DND-41 (cell line): Measurements from ENCODE around the gene HS3ST5.

Experiments used
- ATAC-seq: fragments of 200-7000 bp; cut with Tn5 transposase; 3 replicates; pipeline ENCODE4 v1.9.1; 2021; ENCODE audit warnings: low read depth; ENCODE audit not compliant: insufficient read depth
- DNase-seq: peaks from one replicate; pipeline ENCODE4 v3.0.0-alpha.2; 2020
- H2AFZ ChIP-seq: 2 replicates; pipeline ENCODE4 v1.6.0; 2012; ENCODE audit warnings: low read depth, low read length
- H3K27ac ChIP-seq: 2 replicates; pipeline ENCODE4 v1.5.1; 2012; ENCODE audit warnings: low read length, inconsistent platforms
- H3K27me3 ChIP-seq: fragments of 200-600 bp; sonication (generic); 2 replicates; pipeline ENCODE4 v1.6.0; 2012; ENCODE audit warnings: low read length, mild to moderate bottlenecking, inconsistent platforms; ENCODE audit not compliant: insufficient read depth, poor library complexity
- H3K36me3 ChIP-seq: 2 replicates; pipeline ENCODE4 v1.5.1; 2012; ENCODE audit warnings: low read length, inconsistent platforms; ENCODE audit not compliant: insufficient read depth
- H3K4me1 ChIP-seq: 2 replicates; pipeline ENCODE4 v1.5.1; 2012; ENCODE audit warnings: mild to moderate bottlenecking, low read length; ENCODE audit not compliant: insufficient read depth
- H3K4me2 ChIP-seq: 2 replicates; pipeline ENCODE4 v1.6.0; 2012; ENCODE audit warnings: mild to moderate bottlenecking, moderate library complexity, low read length, inconsistent platforms; ENCODE audit not compliant: insufficient read depth
- H3K4me3 ChIP-seq, 2 experiments: fragments of 200-600 bp in 1 of 2; shearing (Covaris generic) in 1 of 2; 2 replicates each; pipeline ENCODE4 v1.5.1; 2012 to 2016; ENCODE audit warnings: inconsistent platforms in 2 of 2, low read length in 2 of 2, mild to moderate bottlenecking in 2 of 2, low read depth in 1 of 2, moderate library complexity in 1 of 2
- H3K79me2 ChIP-seq: 2 replicates; pipeline ENCODE4 v1.6.0; 2012; ENCODE audit warnings: low read length, inconsistent platforms; ENCODE audit not compliant: insufficient read depth
- H3K9ac ChIP-seq: 2 replicates; pipeline ENCODE4 v1.6.0; 2012; ENCODE audit warnings: low read depth, mild to moderate bottlenecking, inconsistent platforms, low read length, moderate library complexity
- H3K9me3 ChIP-seq: 2 replicates; pipeline ENCODE4 v1.5.1; 2012; ENCODE audit warnings: low read length, moderate library complexity, mild to moderate bottlenecking, inconsistent platforms; ENCODE audit not compliant: insufficient read depth, severe bottlenecking
- H4K20me1 ChIP-seq: 2 replicates; pipeline ENCODE4 v1.6.0; 2012; ENCODE audit warnings: low read length; ENCODE audit not compliant: insufficient read depth
- CTCF ChIP-seq: IDR thresholded peaks from 2 replicates; pipeline ENCODE4 v1.5.1; 2012; ENCODE audit warnings: borderline replicate concordance, low read length, moderate library complexity, mild to moderate bottlenecking; ENCODE audit not compliant: poor library complexity, severe bottlenecking; ENCODE audit errors: extremely low read depth
- EZH2 ChIP-seq: IDR thresholded peaks from 3 replicates; pipeline ENCODE4 v1.6.1; 2012; ENCODE audit warnings: borderline replicate concordance, low read depth, mild to moderate bottlenecking, moderate library complexity, low read length, inconsistent platforms; ENCODE audit not compliant: severe bottlenecking

Gene HS3ST5

GRCh38 chr6:114187563-114187962 lies 155.3 kb downstream of the HS3ST5 start:
- Histone ChIP-seq H3K4me2 (no peak overlapping the region), H3K9ac (no peak overlapping the region), H4K20me1 (no peaks in the 10 kb centered on the region), H2AFZ (no peak overlapping the region), H3K36me3 (no peaks in the 10 kb centered on the region), H3K4me3 (no peak overlapping the region), H3K27ac (no peak overlapping the region), H3K27me3 (no peaks in the 10 kb centered on the region), H3K4me1 (no peaks in the 10 kb centered on the region), H3K79me2 (no peaks in the 10 kb centered on the region), H3K9me3 (no peaks in the 10 kb centered on the region)
- no peak for TF ChIP-seq EZH2
- TF ChIP-seq CTCF: no peak
- ATAC-seq (no peak), DNase-seq (no peak)

GRCh38 chr6:114181664-114182063 lies 161.2 kb downstream of the HS3ST5 start:
- Histone ChIP-seq H3K27ac (no peak overlapping the region), H3K9me3 (no peaks in the 10 kb centered on the region), H3K79me2 (no peaks in the 10 kb centered on the region), H3K36me3 (no peaks in the 10 kb centered on the region), H3K4me3 (no peak overlapping the region), H2AFZ (no peak overlapping the region), H3K9ac (no peak overlapping the region), H3K4me2 (no peak overlapping the region), H3K4me1 (no peaks in the 10 kb centered on the region), H4K20me1 (no peaks in the 10 kb centered on the region), H3K27me3 (no peaks in the 10 kb centered on the region)
- no peak for ATAC-seq
- DNase-seq: no peak
- TF ChIP-seq EZH2 (no peak), CTCF (no peak)

DNA sequence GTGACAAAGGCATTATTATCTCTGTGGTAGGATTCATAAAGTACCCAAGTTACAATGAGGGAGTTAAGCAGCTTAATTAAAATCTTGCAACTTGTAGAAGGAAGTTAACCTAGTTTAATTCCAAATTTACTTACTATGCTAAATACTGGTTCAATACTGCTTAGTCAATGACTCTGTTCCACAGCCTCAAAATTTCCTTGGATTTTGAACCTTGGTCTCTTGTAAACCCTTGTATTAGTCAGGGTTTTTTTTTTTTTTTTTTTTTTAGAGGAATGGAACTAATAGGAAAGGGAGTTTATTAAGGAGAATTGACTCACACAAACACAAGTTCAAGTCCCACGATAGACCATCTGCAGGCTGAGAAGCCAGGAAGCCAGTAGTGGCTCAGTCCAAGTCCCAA lies 163.4 kb downstream of the HS3ST5 start:
- no peak overlapping the region for H3K9ac ChIP-seq
- no peak overlapping the region for H3K27ac ChIP-seq
- TF ChIP-seq EZH2 (no peak), CTCF (no peak)
- H3K4me2 ChIP-seq: no peak overlapping the region
- H3K36me3 ChIP-seq: no peaks in the 10 kb centered on the region
- no peaks in the 10 kb centered on the region for H3K4me1 ChIP-seq
- DNase-seq (no peak), ATAC-seq (no peak)
- H3K9me3 ChIP-seq: no peaks in the 10 kb centered on the region
- H3K27me3 ChIP-seq: no peaks in the 10 kb centered on the region
- H4K20me1 ChIP-seq: no peaks in the 10 kb centered on the region
- H2AFZ ChIP-seq: no peak overlapping the region
- H3K4me3 ChIP-seq: no peak overlapping the region
- H3K79me2 ChIP-seq: no peaks in the 10 kb centered on the region

GRCh38 chr6:114176726-114177125 lies 166.1 kb downstream of the HS3ST5 start:
- no peaks in the 10 kb centered on the region for H3K36me3 ChIP-seq
- H2AFZ ChIP-seq: no peak overlapping the region
- H3K79me2 ChIP-seq: no peaks in the 10 kb centered on the region
- H3K4me2 ChIP-seq: no peak overlapping the region
- no peaks in the 10 kb centered on the region for H3K9me3 ChIP-seq
- no peaks in the 10 kb centered on the region for H3K27me3 ChIP-seq
- H3K4me1 ChIP-seq: no peaks in the 10 kb centered on the region
- no peak overlapping the region for H3K27ac ChIP-seq
- no peak for ATAC-seq
- no peak overlapping the region for H3K9ac ChIP-seq
- no peak for DNase-seq
- H4K20me1 ChIP-seq: no peaks in the 10 kb centered on the region
- TF ChIP-seq EZH2 (no peak), CTCF (no peak)
- no peak overlapping the region for H3K4me3 ChIP-seq
